Brain pericyte (primary cell): Measurements from ENCODE around the gene NT5C1A.

ENCODE experiments used
- DNase-seq: peaks from one replicate; pipeline ENCODE4 v3.0.0-alpha.2; 2012; ENCODE audit warnings: low read depth, low spot score

Gene NT5C1A

GRCh38 chr1:39671793-39672550 lies at the start of gene NT5C1A:
Gene NT5C1A, minus strand, starts transcription at chr1:39672107. Its CDS starts 69 bp downstream, at chr1:39672038.
- DNase-seq = no peak

- DNase-seq = no peak
These were observed 49.8 kb upstream of the NT5C1A start for GRCh38 chr1:39721664-39722063.

GRCh38 chr1:39720094-39720999 lies 48.4 kb upstream of the NT5C1A start:
- peak; percentile 20 for DNase-seq

- DNase-seq = no peak
These were observed 45.9 kb upstream of the NT5C1A start for GRCh38 chr1:39717809-39718208.

- DNase-seq = no peak
These were observed 41.6 kb upstream of the NT5C1A start for GRCh38 chr1:39713557-39713956.

GRCh38 chr1:39711966-39712340 lies 40.0 kb upstream of the NT5C1A start:
- no peak for DNase-seq

GRCh38 chr1:39711104-39711965 lies 39.4 kb upstream of the NT5C1A start:
- DNase-seq = no peak

GRCh38 chr1:39707506-39707905 lies 35.6 kb upstream of the NT5C1A start:
- DNase-seq = no peak

GRCh38 chr1:39704757-39705156 lies 32.9 kb upstream of the NT5C1A start:
- DNase-seq = no peak

- DNase-seq = no peak
These were observed 29.1 kb upstream of the NT5C1A start for GRCh38 chr1:39701049-39701439.

GRCh38 chr1:39700348-39700747 lies 28.4 kb upstream of the NT5C1A start:
- no peak for DNase-seq

GRCh38 chr1:39699419-39699818 lies 27.5 kb upstream of the NT5C1A start:
- no peak for DNase-seq

GRCh38 chr1:39698568-39698967 lies 26.7 kb upstream of the NT5C1A start:
- no peak for DNase-seq

- DNase-seq = no peak
These were observed 24.5 kb upstream of the NT5C1A start for GRCh38 chr1:39696448-39696847.

- DNase-seq = no peak
These were observed 23.1 kb upstream of the NT5C1A start for GRCh38 chr1:39695016-39695415.

- no peak for DNase-seq
These were observed 22.1 kb upstream of the NT5C1A start for GRCh38 chr1:39694026-39694425.

GRCh38 chr1:39692152-39693074 lies 20.5 kb upstream of the NT5C1A start:
- DNase-seq = no peak

- DNase-seq = peak; percentile 7
These were observed 19.7 kb upstream of the NT5C1A start, which contains the start of gene HPCAL4 for GRCh38 chr1:39691383-39692151. Gene HPCAL4, minus strand, starts transcription at chr1:39691433. Its CDS starts 6,830 bp downstream, at chr1:39684603.

GRCh38 chr1:39690794-39691382 lies 19.0 kb upstream of the NT5C1A start:
- no peak for DNase-seq
